K562 (cell line): ENCODE results near the gene THUMPD2. TPM values are rescaled to one million over a fixed set of nuclear protein-coding genes. Genes with fewer than 3 reads are reported as not detected.

Experiments
- ATAC-seq: fragments of 200-7000 bp; cut with Tn5 transposase; 3 replicates; pipeline ENCODE4 v1.9.1; 2020; ENCODE audit warnings: moderate library complexity
- BruUV-seq: library from RNA; stranded (reverse); fragments of 400-500 nt; replicated peaks from 2 replicates; lab custom pipeline; 2021; lab: Mats Ljungman, UMichigan
- CTCF ChIA-PET: fragments of 300-600 bp; formaldehyde crosslinking; extraction: SDS; loops from one replicate; lab custom pipeline; 2021; ENCODE audit warnings: low intra/inter-chr PET ratio; lab: Yijun Ruan, JAX
- POLR2A ChIA-PET: fragments of 300-600, 350-650 bp; sonication (Branson Sonifier 250); formaldehyde crosslinking; extraction: SDS; loops from one replicate; lab custom pipeline; 2021; ENCODE audit warnings: antibody characterized with exemption, inconsistent platforms; lab: Yijun Ruan, JAX
- DNase-seq, 4 experiments: peaks; one replicate each; pipeline versions ENCODE4 v3.0.0 to v3.0.0-alpha.2; 2011 to 2018; ENCODE audit warnings: low spot score in 3 of 4, mixed read lengths in 3 of 4; ENCODE audit errors: extremely low read depth in 1 of 4
- FAIRE-seq: peaks from 2 replicates; lab custom pipeline; 2011; peaks lifted over from hg19 to GRCh38; lab: Jason Lieb, UNC
- H2AFZ ChIP-seq: 2 replicates; pipeline ENCODE4 v1.6.0; 2011; ENCODE audit warnings: low read depth, low read length, control low read depth, inconsistent platforms
- H3K27ac ChIP-seq: fragments of 200-600 bp; 3 replicates; pipeline ENCODE4 v1.8.0; 2011; ENCODE audit warnings: low read depth, mild to moderate bottlenecking, control low read depth, inconsistent platforms, low read length, moderate library complexity, mixed read lengths; ENCODE audit errors: extremely low read depth
- H3K27me3 ChIP-seq, 2 experiments: fragments of 300-600 bp in 1 of 2; 2 replicates in 1 of 2; 3 replicates in 1 of 2; pipeline versions ENCODE4 v1.6.0 to v1.8.0; 2011; ENCODE audit warnings: inconsistent platforms in 2 of 2, low read length in 2 of 2, mild to moderate bottlenecking in 1 of 2, mixed read lengths in 1 of 2, moderate library complexity in 1 of 2; ENCODE audit not compliant: control insufficient read depth in 2 of 2, insufficient read depth in 2 of 2
- H3K36me3 ChIP-seq: fragments of 300-600 bp; 3 replicates; pipeline ENCODE4 v1.8.0; 2011; ENCODE audit warnings: mild to moderate bottlenecking, low read length, inconsistent platforms; ENCODE audit not compliant: control insufficient read depth, insufficient read depth
- H3K4me1 ChIP-seq, 2 experiments: fragments of 200-600 bp in 1 of 2; replicated peaks in 1 of 2; 2 replicates in 1 of 2; 3 replicates in 1 of 2; pipeline versions ENCODE4 v1.5.1 to v1.8.0; 2011; ENCODE audit warnings: inconsistent platforms in 2 of 2, low read length in 2 of 2, mild to moderate bottlenecking in 1 of 2, mixed read lengths in 1 of 2, moderate library complexity in 1 of 2; ENCODE audit not compliant: control insufficient read depth in 2 of 2, insufficient read depth in 2 of 2
- H3K4me2 ChIP-seq: 2 replicates; pipeline ENCODE4 v1.6.1; 2011; ENCODE audit warnings: low read length, control low read depth, inconsistent platforms, mixed read lengths; ENCODE audit not compliant: insufficient read depth
- H3K4me3 ChIP-seq: fragments of 200-600 bp; sonication (generic), shearing (Covaris generic); 2 replicates; pipeline ENCODE4 v1.5.1; 2016; ENCODE audit warnings: control low read depth, inconsistent platforms
- H3K79me2 ChIP-seq: fragments of 200-600 bp; 3 replicates; pipeline ENCODE4 v1.8.0; 2011; ENCODE audit warnings: low read length, inconsistent platforms; ENCODE audit not compliant: control insufficient read depth, insufficient read depth
- H3K9ac ChIP-seq, 2 experiments: 2 replicates each; pipeline versions ENCODE4 v1.6.0 to v1.6.1; 2011; ENCODE audit warnings: low read depth in 2 of 2, low read length in 2 of 2, control low read depth in 1 of 2, inconsistent platforms in 1 of 2, mild to moderate bottlenecking in 1 of 2, mixed read lengths in 1 of 2; ENCODE audit not compliant: insufficient read depth in 1 of 2
- H3K9me1 ChIP-seq: one replicate; pipeline ENCODE4 v1.6.0; 2011; ENCODE audit warnings: inconsistent platforms, mild to moderate bottlenecking, low read length, moderate library complexity; ENCODE audit not compliant: control insufficient read depth, insufficient read depth
- H3K9me3 ChIP-seq: replicated peaks from 2 replicates; pipeline ENCODE4 v1.5.1; 2011; ENCODE audit warnings: low read depth, low read length, inconsistent platforms; ENCODE audit not compliant: control insufficient read depth, insufficient read depth
- H4K20me1 ChIP-seq: replicated peaks from 2 replicates; pipeline ENCODE4 v1.6.1; 2011; ENCODE audit warnings: low read length, inconsistent platforms, mixed read lengths; ENCODE audit not compliant: control insufficient read depth, insufficient read depth
- AFF1 ChIP-seq, 2 experiments: fragments of 450-650 bp; IDR thresholded peaks; 2 replicates each; pipeline ENCODE4 v1.6.1; 2018; ENCODE audit warnings: mild to moderate bottlenecking in 2 of 2, low read depth in 1 of 2; ENCODE audit not compliant: partially characterized antibody in 2 of 2
- CTCF ChIP-seq, 3 experiments: IDR thresholded peaks in 2 of 3; conservative IDR thresholded peaks in 1 of 3; 2 replicates each; pipeline ENCODE4 v1.5.1; 2011 to 2012; ENCODE audit warnings: low read length in 3 of 3, mild to moderate bottlenecking in 3 of 3, control low read depth in 2 of 3, improper control_type of control experiment in 1 of 3, inconsistent platforms in 1 of 3, low read depth in 1 of 3, mixed read lengths in 1 of 3, moderate library complexity in 1 of 3; ENCODE audit not compliant: insufficient read depth in 2 of 3
- CXXC5 ChIP-seq: fragments of 250-450 bp; sonication (Bioruptor Pico); IDR thresholded peaks from 2 replicates; pipeline ENCODE4 v1.8.0; 2022; ENCODE audit warnings: inconsistent platforms, mild to moderate bottlenecking, moderate library complexity
- HDAC2 ChIP-seq: fragments of 450-650 bp; IDR thresholded peaks from 2 replicates; pipeline ENCODE4 v1.6.1; 2016; ENCODE audit warnings: mild to moderate bottlenecking
- HMG20B ChIP-seq: fragments of 250-450 bp; sonication (Bioruptor Pico); IDR thresholded peaks from 2 replicates; pipeline ENCODE4 v1.5.0; 2021; ENCODE audit warnings: mild to moderate bottlenecking
- KDM1A ChIP-seq, 2 experiments: fragments of 450-650 bp; IDR thresholded peaks; 2 replicates each; pipeline ENCODE4 v1.6.1; 2016; ENCODE audit warnings: mild to moderate bottlenecking in 2 of 2
- MECOM ChIP-seq: fragments of 250-450 bp; sonication (Bioruptor Pico); IDR thresholded peaks from 2 replicates; pipeline ENCODE4 v1.8.0; 2022; ENCODE audit warnings: inconsistent platforms
- MLLT1 ChIP-seq, 2 experiments: fragments of 450-650 bp; IDR thresholded peaks; 2 replicates each; pipeline ENCODE4 v1.6.1; 2016
- TAL1 ChIP-seq: fragments of 450-650 bp; IDR thresholded peaks from 2 replicates; pipeline ENCODE4 v1.6.1; 2016; ENCODE audit warnings: mild to moderate bottlenecking
- ZBED1 ChIP-seq: IDR thresholded peaks from 2 replicates; pipeline ENCODE4 v1.6.1; 2014
- ZNF212 ChIP-seq: fragments of 450-650 bp; formaldehyde crosslinking; IDR thresholded peaks from 2 replicates; pipeline ENCODE4 v1.4.0; 2020; ENCODE audit warnings: mild to moderate bottlenecking
- ZNF239 ChIP-seq: fragments of 250-450 bp; sonication (Bioruptor Pico); IDR thresholded peaks from 2 replicates; pipeline ENCODE4 v1.4.0; 2020; ENCODE audit warnings: mild to moderate bottlenecking
- ZNF449 ChIP-seq: fragments of 250-450 bp; sonication (Bioruptor Pico); IDR thresholded peaks from 2 replicates; pipeline ENCODE4 v1.8.0; 2022; ENCODE audit warnings: moderate library complexity, mild to moderate bottlenecking, inconsistent platforms
- ZNF764 ChIP-seq: fragments of 250-450 bp; sonication (Bioruptor Pico); IDR thresholded peaks from 2 replicates; pipeline ENCODE4 v1.4.0; 2020; ENCODE audit warnings: low read depth, mild to moderate bottlenecking, moderate library complexity
- WGBS: fragments of 100-300 bp; shearing (Covaris generic); methylation state at CpG from one replicate; pipeline ENCODE4 v1.1.6; 2016; ENCODE audit warnings: low coverage, mixed read lengths; ENCODE audit not compliant: insufficient coverage; ENCODE audit errors: missing lambda C conversion rate; 5-methylcytosine and 5-hydroxymethylcytosine counted together
- in situ Hi-C: fragments of 300-500 bp; cut with MboI; formaldehyde crosslinking; loops from 4 replicates; pipeline ENCODE4 v1.15.0; 2018; ENCODE audit warnings: inconsistent platforms, mixed read lengths
- intact Hi-C: fragments of 100-400 bp; cut with micrococcal nuclease; formaldehyde crosslinking; loops from 2 replicates; pipeline ENCODE4 v1.14.2; 2022
- polyA plus RNA-seq, 8 experiments: library from polyadenylated mRNA; depleted of rRNA in 4 of 8; stranded (reverse) in 5 of 8; unstranded in 3 of 8; fragments of >200 nt; fragmentation: Nextera tagmentation in 2 of 8; fragmentation: Illumina TruSeq in 1 of 8; extraction: Ambion mirVana in 2 of 8; extraction: Trizol in 1 of 8; gene quantifications; 2 replicates each; pipeline versions ENCODE4 v1.2.1 to v1.2.3, GENCODE V29; 2011 to 2014; ENCODE audit warnings: inconsistent platforms in 1 of 8, missing spikeins in 1 of 8
- total RNA-seq, 7 experiments: library from RNA; depleted of rRNA in 6 of 7; stranded (reverse); fragments of >200 nt in 6 of 7; fragmentation: Illumina TruSeq in 2 of 7; extraction: Trizol in 2 of 7; gene quantifications; 2 replicates each; pipeline versions ENCODE4 v1.2.1 to v1.2.3, GENCODE V29; 2011 to 2021; ENCODE audit warnings: low replicate concordance in 1 of 7

Gene THUMPD2
- total and polyA plus RNA-seq, 9 of the 15 experiments (the other 6 are each of a cell fraction or from before 2014, with no cell fraction given), result 9.6 to 40.4 (median 24.0) TPM

GRCh38 chr2:39786761-39787522, 7.9 kb upstream of the THUMPD2 start:
- 8% methylated on average over 7 of the region's 7 CpGs for WGBS
- Histone ChIP-seq H3K36me3 (no peaks in the 10 kb centered on the region), H4K20me1 (no peaks in the 10 kb centered on the region), H3K9me3 (no peaks in the 10 kb centered on the region), H3K4me1 (peaks cover 0 to 9% of the 10 kb centered on the region in 2 experiments; a peak in 2 of 5 replicates), H2AFZ (no peak overlapping the region), H3K4me2 (no peak overlapping the region), H3K27ac (no peak overlapping the region), H3K9ac (no peak overlapping the region), H3K27me3 (no peaks in the 10 kb centered on the region), H3K79me2 (no peaks in the 10 kb centered on the region), H3K9me1 (no peaks in the 10 kb centered on the region), H3K4me3 (no peak overlapping the region)
- FAIRE-seq (no peak), ATAC-seq (no peak), DNase-seq (no peak)
- ChIA-PET CTCF (no interaction called here), POLR2A (no interaction called here)
- no TSS peak for BruUV-seq
- in situ Hi-C loops (no loop called here), intact Hi-C loops (no loop called here)
- TF ChIP-seq MECOM (CRISPR knock-in tag) (no peak), CXXC5 (no peak), CTCF (IDR thresholded peaks at IDR 0.05 in 2 of 3, conservative IDR thresholded peaks at IDR 0.05 in 1 of 3; ENCODE audit: insufficient read depth in 2 of 3, low read depth in 1 of 3, low read length in 3 of 3) (no peak), ZNF449 (CRISPR knock-in tag) (no peak), ZNF239 (no peak), ZBED1 (no peak), AFF1 (IDR thresholded peaks at IDR 0.05; ENCODE audit: low read depth in 1 of 2, partially characterized antibody in 2 of 2) (no peak), HDAC2 (no peak), ZNF764 (CRISPR knock-in tag) (no peak), HMG20B (CRISPR knock-in tag) (no peak), ZNF212 (no peak), MLLT1 (IDR thresholded peaks at IDR 0.05) (no peak), KDM1A (IDR thresholded peaks at IDR 0.05) (no peak), TAL1 (no peak)
